ENCODE measurements around the gene PTPRG.

Gene PTPRG

DNA sequence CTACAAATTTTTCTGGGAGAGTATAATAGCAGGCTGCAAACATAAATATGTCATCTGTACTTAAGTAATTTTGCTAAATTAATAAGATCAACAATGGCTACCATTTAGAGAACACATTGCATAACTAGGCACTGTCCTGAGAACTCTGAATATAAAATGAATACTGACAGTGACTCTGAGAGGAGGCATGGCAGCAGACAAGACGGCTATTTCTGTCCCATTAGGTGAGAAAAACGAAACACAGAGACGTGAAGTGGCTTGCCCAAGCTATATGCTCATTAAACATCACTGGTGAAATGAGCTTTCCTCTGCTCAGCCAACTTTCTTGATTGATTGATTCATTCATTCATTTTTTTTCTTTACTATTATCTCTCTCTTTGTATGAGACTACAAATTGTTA, 384.3 kb downstream of the PTPRG start:
- no peak for DNase-seq

DNA sequence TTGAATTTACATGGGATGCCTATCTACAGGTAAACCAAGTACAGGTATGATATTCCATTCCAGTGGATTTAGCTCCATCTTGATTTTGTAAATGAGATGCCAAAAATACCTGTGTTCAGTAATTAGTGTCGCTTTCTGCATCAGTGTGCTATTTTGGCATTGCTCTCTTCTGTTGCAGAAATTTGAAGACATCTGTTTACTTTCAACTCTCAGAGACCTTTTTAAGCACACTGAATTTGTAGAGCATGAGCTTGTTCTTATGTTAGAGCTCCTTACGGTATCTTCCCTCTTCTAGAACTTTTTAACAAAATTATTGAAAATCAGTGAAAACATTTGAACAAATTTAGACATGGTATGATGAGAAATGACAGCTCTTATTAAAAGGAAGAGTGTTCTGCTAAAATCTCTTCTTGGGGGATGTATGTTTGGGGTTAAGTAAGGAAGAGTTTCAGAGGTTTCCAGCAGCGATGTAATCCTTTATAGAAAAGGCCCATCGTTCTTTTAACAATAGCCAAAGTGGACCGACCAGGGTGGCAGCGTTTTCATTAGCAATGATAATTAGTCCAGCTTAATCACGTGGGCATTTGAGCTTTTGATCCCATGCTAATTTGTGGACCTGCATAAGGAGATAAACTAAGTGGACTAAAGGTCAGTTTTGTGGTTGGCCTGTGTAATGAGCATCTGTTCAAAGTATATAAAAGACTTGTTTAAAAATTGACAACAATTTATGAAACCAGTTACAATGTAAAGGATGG, 385.4 kb downstream of the PTPRG start:
- no peak for DNase-seq

- DNase-seq = no peak
These were observed 386.1 kb downstream of the PTPRG start for GRCh38 chr3:61947456-61947855.

DNA sequence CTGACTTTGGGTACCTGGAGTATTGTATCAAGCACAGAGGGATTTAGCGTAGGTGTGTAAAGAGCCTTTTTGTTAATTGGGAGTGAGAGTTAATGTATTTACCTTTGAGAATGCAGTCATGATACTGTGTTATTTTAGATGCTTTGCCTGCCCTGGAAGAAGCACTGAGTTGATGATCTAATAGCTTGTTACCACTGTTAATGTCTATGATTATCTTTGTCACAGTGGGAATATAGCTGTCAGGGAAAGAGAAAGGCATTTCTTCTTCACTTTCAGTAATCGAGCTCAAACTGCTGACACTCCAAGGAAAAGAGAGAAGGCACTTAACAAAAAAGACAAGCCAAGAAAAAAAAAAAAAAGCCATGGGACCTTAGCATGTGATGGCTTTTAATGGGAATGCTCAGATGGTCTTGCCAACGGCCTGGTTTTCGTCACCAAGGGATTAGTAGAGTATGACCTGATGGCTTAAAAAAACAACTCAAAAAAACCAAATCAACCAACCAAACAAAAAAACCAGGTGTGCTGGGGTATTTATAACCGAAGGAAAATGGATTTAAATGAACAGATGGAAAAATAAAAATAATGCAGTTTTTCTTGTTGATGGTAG, 387.4 kb downstream of the PTPRG start:
- no peak for DNase-seq

- DNase-seq = no peak
These were observed 392.7 kb downstream of the PTPRG start for GRCh38 chr3:61954097-61954540.

- DNase-seq = no peak
These were observed 394.1 kb downstream of the PTPRG start for GRCh38 chr3:61955483-61955882.

GRCh38 chr3:61956236-61956635, 394.9 kb downstream of the PTPRG start:
- no peak for DNase-seq

GRCh38 chr3:61957259-61957658, 395.9 kb downstream of the PTPRG start:
- DNase-seq = no peak

DNA sequence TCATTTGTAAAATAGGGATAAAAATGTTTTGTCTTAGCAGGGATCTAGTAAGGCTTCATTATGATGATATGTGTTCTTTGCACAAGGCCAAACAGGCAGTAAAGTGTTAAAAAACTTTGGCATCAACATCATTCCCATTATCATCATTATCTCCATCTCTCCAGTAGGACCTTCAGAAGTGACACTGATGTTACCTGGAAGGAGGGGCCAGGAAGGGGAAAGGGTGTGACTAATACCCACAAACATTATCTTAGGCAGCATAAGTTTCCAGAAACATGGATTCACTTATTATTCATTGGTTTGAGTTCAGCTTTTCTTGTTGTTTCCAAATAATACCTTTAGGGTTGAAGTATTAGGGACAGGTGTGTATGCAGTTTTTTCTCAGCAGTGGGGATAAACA, 399.6 kb downstream of the PTPRG start:
- no peak for DNase-seq

- no peak for DNase-seq
These were observed 400.5 kb downstream of the PTPRG start for GRCh38 chr3:61961900-61962299.

DNA sequence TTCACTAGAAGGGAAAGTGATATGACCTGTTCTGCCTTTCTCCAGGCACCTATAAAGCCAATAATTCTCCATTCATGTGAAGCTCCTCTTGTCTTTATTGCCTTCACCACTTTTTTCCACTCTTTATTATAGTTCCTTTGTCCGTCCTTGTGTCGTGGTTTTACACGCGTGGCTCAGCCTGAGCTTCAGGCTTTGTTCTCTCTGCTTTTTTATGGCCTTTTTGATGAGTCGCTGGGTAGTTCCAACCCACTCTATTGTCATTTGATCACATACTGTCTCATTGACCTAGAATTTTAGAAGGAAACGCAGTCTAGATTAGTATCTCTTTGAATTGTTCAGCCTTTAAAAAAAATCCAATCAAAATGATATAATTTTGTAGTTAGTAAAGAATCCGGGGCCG, 403.2 kb downstream of the PTPRG start:
- DNase-seq = no peak

DNA sequence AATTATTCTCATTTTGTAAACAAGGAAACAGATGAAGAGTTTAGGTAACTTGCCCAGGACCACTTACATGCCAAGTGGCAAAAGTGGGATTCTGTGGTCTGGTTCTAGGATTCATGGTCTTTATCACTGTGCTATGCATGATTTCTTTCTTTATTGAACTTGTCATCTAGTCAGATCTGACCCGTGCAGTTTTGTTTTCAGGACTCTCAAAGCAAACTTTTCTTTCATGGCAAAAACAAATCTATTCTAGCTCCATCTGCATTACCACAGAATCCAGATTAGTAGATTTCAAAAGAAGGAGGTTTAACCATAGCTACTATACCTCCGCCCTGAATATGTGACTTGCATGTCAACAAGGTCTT, 404.4 kb downstream of the PTPRG start:
- no peak for DNase-seq

GRCh38 chr3:61966200-61966599, 404.8 kb downstream of the PTPRG start:
- no peak for DNase-seq

DNA sequence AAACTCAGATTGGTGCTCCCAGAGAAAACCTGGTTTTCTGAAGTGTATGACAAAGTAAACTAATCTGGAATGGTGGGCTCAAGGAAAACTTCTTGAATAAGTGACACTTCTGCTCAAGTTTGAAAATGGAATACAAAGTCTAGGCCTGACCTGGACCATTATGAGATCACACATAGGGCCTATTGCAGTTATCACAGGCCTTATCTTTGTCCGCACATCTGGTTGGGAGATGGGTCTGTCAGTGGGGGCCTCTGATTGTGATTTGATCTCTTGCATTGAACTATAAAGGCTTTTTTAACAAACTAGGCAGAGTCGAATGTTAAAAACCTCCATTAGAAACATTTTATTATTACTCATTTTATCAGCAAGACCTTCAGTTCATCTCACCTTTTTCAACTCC, 405.6 kb downstream of the PTPRG start:
- DNase-seq = no peak

- DNase-seq = no peak
These were observed 406.6 kb downstream of the PTPRG start for GRCh38 chr3:61967937-61968336.

GRCh38 chr3:61974662-61975061, 413.3 kb downstream of the PTPRG start:
- no peak for DNase-seq

GRCh38 chr3:61975199-61975598, 413.8 kb downstream of the PTPRG start:
- no peak for DNase-seq

DNA sequence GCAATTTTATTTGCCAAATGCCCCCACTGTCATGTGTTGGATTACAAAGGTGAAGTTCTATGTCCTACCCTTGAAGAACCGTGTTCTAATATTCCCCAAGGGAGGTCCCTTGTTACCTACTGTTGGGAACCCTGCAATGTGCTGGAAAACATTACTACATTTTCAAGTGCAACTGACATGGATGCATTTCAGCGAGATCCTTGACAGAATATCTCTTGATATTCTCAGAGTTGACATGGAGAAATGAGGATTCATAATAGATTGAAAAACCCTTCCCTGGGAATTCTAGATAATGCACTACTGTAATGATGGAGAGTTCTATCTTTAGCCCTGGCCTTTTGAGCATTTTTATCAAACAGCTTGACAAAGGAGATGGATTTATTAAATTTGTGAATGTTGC, 414.6 kb downstream of the PTPRG start:
- no peak for DNase-seq

DNA sequence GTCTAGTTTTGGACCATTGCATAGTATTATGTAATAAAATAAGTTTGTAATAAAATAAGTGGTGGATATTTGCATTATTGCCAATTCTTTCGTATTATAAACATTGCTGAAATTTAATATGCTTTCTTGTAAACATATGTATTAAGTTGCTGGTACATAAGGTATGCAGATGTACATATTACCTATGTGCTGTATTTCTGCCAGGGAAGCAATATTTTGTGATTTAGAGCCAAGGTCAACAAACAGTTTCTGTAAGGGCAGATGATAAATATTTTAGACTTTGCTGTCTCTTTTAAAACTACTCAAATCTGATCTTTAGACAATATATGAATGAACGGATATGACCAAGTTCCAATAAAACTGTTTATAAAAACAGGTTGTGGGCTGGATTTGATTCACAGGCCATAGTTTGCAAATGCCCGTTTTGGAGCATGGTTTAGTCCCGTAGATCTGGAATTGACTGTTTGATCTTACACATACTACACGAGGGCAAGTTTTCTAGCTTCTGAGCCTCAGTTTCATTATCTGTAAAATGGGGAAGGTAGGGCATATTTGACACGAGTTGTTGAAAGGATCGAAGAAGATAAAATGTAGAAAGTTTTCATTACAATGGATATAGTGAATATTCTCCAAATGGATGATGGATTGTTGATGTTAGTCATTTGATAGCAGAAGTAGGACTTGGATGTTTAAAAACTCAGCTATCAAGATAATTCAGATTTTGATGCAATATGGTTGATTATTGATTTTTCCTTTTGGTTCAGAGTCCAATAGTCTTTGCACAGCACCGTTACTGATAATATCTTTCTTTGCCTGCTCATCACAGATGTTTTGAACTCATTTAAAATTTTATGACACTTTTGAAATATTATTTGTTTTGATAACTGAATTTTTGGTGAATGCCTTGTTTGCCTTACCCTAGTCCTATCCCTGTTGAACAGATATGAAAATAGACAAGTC, 417.4 kb downstream of the PTPRG start:
- no peak for DNase-seq

- no peak for DNase-seq
These were observed 418.3 kb downstream of the PTPRG start for GRCh38 chr3:61979638-61980037.

GRCh38 chr3:61980041-61980440, 418.7 kb downstream of the PTPRG start:
- no peak for DNase-seq

DNA sequence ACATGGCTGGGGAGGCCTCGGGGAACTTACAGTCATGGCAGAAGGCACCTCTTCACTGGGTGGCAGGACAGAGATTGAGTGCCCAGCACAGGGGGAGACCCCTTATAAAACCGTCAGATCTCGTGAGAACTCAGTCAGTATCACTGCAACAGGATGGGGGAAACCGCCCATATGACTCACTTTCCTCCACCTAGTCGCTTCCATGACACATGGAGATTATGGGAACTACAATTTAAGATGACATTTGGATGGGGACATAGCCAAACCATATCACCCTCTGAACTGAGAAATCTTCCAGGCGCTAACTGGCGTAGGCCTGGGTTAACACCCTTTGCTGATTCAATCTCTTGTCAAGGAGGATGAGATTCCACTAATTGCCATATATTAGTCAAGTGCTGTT, 419.7 kb downstream of the PTPRG start:
- no peak for DNase-seq

DNA sequence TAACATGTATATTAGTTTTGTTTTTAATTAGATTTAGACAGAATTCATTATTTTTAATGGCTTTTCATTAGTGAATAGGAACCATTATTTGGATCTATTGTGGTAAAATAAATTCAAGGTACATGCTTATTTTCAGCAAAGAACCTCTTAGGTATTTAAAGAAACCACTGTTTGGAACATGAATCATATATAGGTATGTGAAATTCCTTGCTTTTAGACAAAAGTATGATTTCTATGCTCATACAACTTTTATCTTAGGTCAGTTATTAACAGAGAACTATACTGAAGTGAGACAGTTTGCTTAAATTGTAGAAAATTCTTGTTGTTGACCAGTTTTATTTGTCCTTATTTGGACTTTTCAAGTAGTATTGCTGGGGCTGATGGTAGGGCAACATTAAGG, 422.1 kb downstream of the PTPRG start:
- no peak for DNase-seq

GRCh38 chr3:61985020-61985419, 423.6 kb downstream of the PTPRG start:
- DNase-seq = no peak
